Measurements from ENCODE around the gene UBE4A. TPM values are rescaled to one million over a fixed set of nuclear protein-coding genes. Genes with fewer than 3 reads are reported as not detected.

UBE4A gene
- total and polyA plus RNA-seq, 10 of the 15 experiments (the other 5 are each of a cell fraction or from before 2014, with no cell fraction given) = 6.2 to 39.6 (median 30.3) TPM

- peaks cover 24% of the 10 kb centered on the region for H3K4me1 ChIP-seq (ENCODE audit: control insufficient read depth, insufficient read depth, low read length)
- H3K9me3 ChIP-seq (replicated peaks; ENCODE audit: control insufficient read depth, insufficient read depth, low read length) = no peaks in the 10 kb centered on the region; the same call in 2 of the 3 replicates
- 52% methylated on average over 4 of the region's 4 CpGs for WGBS (ENCODE audit: insufficient coverage, insufficient replicate concordance, low lambda C conversion rate, missing lambda C conversion rate)
- SMC1A ChIA-PET (ENCODE audit: uncharacterized antibody, unreplicated experiment) = no interaction called here
- BruUV-seq (replicated peaks) = no TSS peak
- ATAC-seq = peak; percentile 54
- intact Hi-C loops (cut with micrococcal nuclease; ENCODE audit: unreplicated experiment) = no loop called here
- H3K27ac ChIP-seq (ENCODE audit: control insufficient read depth, insufficient read depth) = no peak overlapping the region; the same call in 1 of the 2 replicates
- peaks cover 1 to 11% of the 10 kb centered on the region in 2 experiments; a peak in 3 of 4 replicates for H3K36me3 ChIP-seq (ENCODE audit: control insufficient read depth in 2 of 2, insufficient read depth in 2 of 2, low read length in 1 of 2)
- in situ Hi-C loops (cut with MboI) = no loop called here
- DNase-seq (ENCODE audit: low read depth, low spot score) = no peak
- H4K20me1 ChIP-seq (ENCODE audit: control insufficient read depth, insufficient read depth) = no peaks in the 10 kb centered on the region
- no peak overlapping the region for H2AFZ ChIP-seq (ENCODE audit: control insufficient read depth, low read depth, low read length)
- POLR2A ChIA-PET = interaction anchor here (1.0 to 1.3 kb wide), 3 partner anchors 9 to 33 kb away, joined by 3 to 4 read pairs (median 3); no protein-coding TSS in a partner anchor
- CTCF ChIA-PET = interaction anchor here (0.6 kb wide), 1 partner anchor 92 kb away, joined by 3 read pairs; no protein-coding TSS in a partner anchor
- RAD21 ChIA-PET (ENCODE audit: unreplicated experiment) = interaction anchor here (0.9 to 1.7 kb wide), 2 partner anchors 36 to 213 kb away, joined by 3 to 7 read pairs; no protein-coding TSS in a partner anchor
- 0 out of 2 replicates have a peak overlapping the region, but pooled peaks have one; percentile 25 for H3K4me2 ChIP-seq (ENCODE audit: control insufficient read depth, insufficient read depth)
- H3K9ac ChIP-seq (ENCODE audit: control insufficient read depth, insufficient read depth, low read length) = no peak overlapping the region
- no peak overlapping the region for H3K4me3 ChIP-seq
- peaks cover 8% of the 10 kb centered on the region for H3K79me2 ChIP-seq (ENCODE audit: control insufficient read depth, insufficient read depth, low read length)
- TF ChIP-seq HDGF (IDR thresholded peaks at IDR 0.05) (no peak), RELB (IDR thresholded peaks at IDR 0.05; ENCODE audit: low read depth) (0 out of 2 replicates have a peak, but pooled peaks have one; percentile 18), SKIL (IDR thresholded peaks at IDR 0.05; ENCODE audit: low read depth, poor library complexity, severe bottlenecking) (no peak), IKZF2 (IDR thresholded peaks at IDR 0.05) (peak in 1 of 2 experiments; percentile 15; a peak in 2 of 4 replicates), RFX5 (IDR thresholded peaks at IDR 0.05; ENCODE audit: low read depth, low read length) (no peak), NR2F1 (conservative IDR thresholded peaks at IDR 0.05) (peak; percentile 73), BHLHE40 (IDR thresholded peaks at IDR 0.05; ENCODE audit: borderline replicate concordance in 1 of 2, low read depth in 2 of 2, low read length in 1 of 2) (peak; percentile 27 to 60; a peak in 3 of 4 replicates), IKZF1 (conservative IDR thresholded peaks at IDR 0.05) (0 out of 2 replicates have a peak, but pooled peaks have one; percentile 24)
- TF ChIP-seq, protein P1, sequence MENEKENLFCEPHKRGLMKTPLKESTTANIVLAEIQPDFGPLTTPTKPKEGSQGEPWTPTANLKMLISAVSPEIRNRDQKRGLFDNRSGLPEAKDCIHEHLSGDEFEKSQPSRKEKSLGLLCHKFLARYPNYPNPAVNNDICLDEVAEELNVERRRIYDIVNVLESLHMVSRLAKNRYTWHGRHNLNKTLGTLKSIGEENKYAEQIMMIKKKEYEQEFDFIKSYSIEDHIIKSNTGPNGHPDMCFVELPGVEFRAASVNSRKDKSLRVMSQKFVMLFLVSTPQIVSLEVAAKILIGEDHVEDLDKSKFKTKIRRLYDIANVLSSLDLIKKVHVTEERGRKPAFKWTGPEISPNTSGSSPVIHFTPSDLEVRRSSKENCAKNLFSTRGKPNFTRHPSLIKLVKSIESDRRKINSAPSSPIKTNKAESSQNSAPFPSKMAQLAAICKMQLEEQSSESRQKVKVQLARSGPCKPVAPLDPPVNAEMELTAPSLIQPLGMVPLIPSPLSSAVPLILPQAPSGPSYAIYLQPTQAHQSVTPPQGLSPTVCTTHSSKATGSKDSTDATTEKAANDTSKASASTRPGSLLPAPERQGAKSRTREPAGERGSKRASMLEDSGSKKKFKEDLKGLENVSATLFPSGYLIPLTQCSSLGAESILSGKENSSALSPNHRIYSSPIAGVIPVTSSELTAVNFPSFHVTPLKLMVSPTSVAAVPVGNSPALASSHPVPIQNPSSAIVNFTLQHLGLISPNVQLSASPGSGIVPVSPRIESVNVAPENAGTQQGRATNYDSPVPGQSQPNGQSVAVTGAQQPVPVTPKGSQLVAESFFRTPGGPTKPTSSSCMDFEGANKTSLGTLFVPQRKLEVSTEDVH (IDR thresholded peaks at IDR 0.05; ENCODE audit: low read depth, partially characterized antibody) = no peak
- no peak for FAIRE-seq
- H3K27me3 ChIP-seq (replicated peaks in 1 of 2; ENCODE audit: control insufficient read depth in 2 of 2, insufficient read depth in 2 of 2, low read length in 1 of 2) = no peaks in the 10 kb centered on the region
These were observed 52.1 kb downstream of the UBE4A start for GRCh38 chr11:118411530-118411929.
